IMR-90 (cell line): ENCODE results near the gene NACC2. TPM values are rescaled to one million over a fixed set of nuclear protein-coding genes. Genes with fewer than 3 reads are reported as not detected.

ENCODE experiments used
- ATAC-seq: fragments of 200-7000 bp; cut with Tn5 transposase; 2 replicates; pipeline ENCODE4 v1.9.1; 2020; ENCODE audit warnings: low read depth, mild to moderate bottlenecking, moderate library complexity
- BruUV-seq: library from RNA; stranded (reverse); fragments of 400-500 nt; replicated peaks from 2 replicates; lab custom pipeline; 2021; lab: Mats Ljungman, UMichigan
- CTCF ChIA-PET: fragments of 300-600 bp; formaldehyde crosslinking; extraction: SDS; loops from one replicate; lab custom pipeline; 2021; ENCODE audit warnings: antibody characterized with exemption; lab: Yijun Ruan, JAX
- POLR2A ChIA-PET: fragments of 300-600 bp; sonication (Branson Sonifier 250); formaldehyde crosslinking; loops from one replicate; lab custom pipeline; 2022; ENCODE audit warnings: antibody characterized with exemption; ENCODE audit not compliant: unreplicated experiment; lab: Charles Lee
- DNase-seq: peaks from one replicate; pipeline ENCODE4 v3.0.0; 2013
- H2AFZ ChIP-seq: replicated peaks from 2 replicates; pipeline ENCODE3; 2013; ENCODE audit warnings: low read length, mild to moderate bottlenecking; ENCODE audit not compliant: poor library complexity
- H2AK5ac ChIP-seq: 2 replicates; pipeline ENCODE4 v1.6.1; 2013; ENCODE audit warnings: low read depth, low read length, inconsistent platforms
- H2AK9ac ChIP-seq: replicated peaks from 2 replicates; pipeline ENCODE3; 2013; ENCODE audit warnings: mild to moderate bottlenecking, low read depth, low read length, moderate library complexity; ENCODE audit not compliant: poor library complexity
- H2BK120ac ChIP-seq: 2 replicates; pipeline ENCODE4 v1.6.1; 2013; ENCODE audit warnings: low read depth, low read length, inconsistent platforms
- H2BK15ac ChIP-seq: 3 replicates; pipeline ENCODE4 v1.6.1; 2013; ENCODE audit warnings: low read depth, low read length, inconsistent platforms
- H2BK20ac ChIP-seq: 2 replicates; pipeline ENCODE4 v1.6.1; 2013; ENCODE audit warnings: low read depth, mild to moderate bottlenecking, inconsistent platforms, low read length, moderate library complexity
- H2BK5ac ChIP-seq: 2 replicates; pipeline ENCODE4 v1.6.1; 2013; ENCODE audit warnings: mild to moderate bottlenecking, low read depth, low read length, inconsistent platforms; ENCODE audit not compliant: poor library complexity, severe bottlenecking
- H3K14ac ChIP-seq: replicated peaks from 2 replicates; pipeline ENCODE4 v1.6.1; 2013; ENCODE audit warnings: low read depth, low read length, inconsistent platforms
- H3K18ac ChIP-seq: 2 replicates; pipeline ENCODE4 v1.6.1; 2013; ENCODE audit warnings: low read depth, low read length, control low read depth
- H3K23ac ChIP-seq: 2 replicates; pipeline ENCODE4 v1.6.1; 2013; ENCODE audit warnings: low read depth, low read length, inconsistent platforms
- H3K27ac ChIP-seq: 2 replicates; pipeline ENCODE4 v1.5.1; 2013; ENCODE audit warnings: mild to moderate bottlenecking, control low read depth, low read length; ENCODE audit not compliant: insufficient read depth
- H3K27me3 ChIP-seq: 2 replicates; pipeline ENCODE4 v1.6.1; 2013; ENCODE audit warnings: low read length; ENCODE audit not compliant: control insufficient read depth, insufficient read depth
- H3K36me3 ChIP-seq: 2 replicates; pipeline ENCODE4 v1.6.1; 2013; ENCODE audit warnings: low read length, mixed read lengths; ENCODE audit not compliant: control insufficient read depth, insufficient read depth
- H3K4ac ChIP-seq: 2 replicates; pipeline ENCODE4 v1.6.1; 2013; ENCODE audit warnings: low read depth, low read length, inconsistent platforms
- H3K4me1 ChIP-seq: 2 replicates; pipeline ENCODE4 v1.6.1; 2013; ENCODE audit warnings: low read length, mixed read lengths; ENCODE audit not compliant: control insufficient read depth, insufficient read depth
- H3K4me2 ChIP-seq: 2 replicates; pipeline ENCODE4 v1.6.1; 2013; ENCODE audit warnings: low read depth, mild to moderate bottlenecking, control low read depth, low read length, moderate library complexity
- H3K4me3 ChIP-seq: 2 replicates; pipeline ENCODE4 v1.5.1; 2013; ENCODE audit warnings: low read depth, mild to moderate bottlenecking, control low read depth, low read length, moderate library complexity; ENCODE audit not compliant: insufficient read depth
- H3K56ac ChIP-seq: 2 replicates; pipeline ENCODE4 v1.6.1; 2013; ENCODE audit warnings: low read length, inconsistent platforms; ENCODE audit not compliant: insufficient read depth; ENCODE audit errors: extremely low read depth
- H3K79me1 ChIP-seq, 2 experiments: 2 replicates each; pipeline ENCODE4 v1.6.1; 2013; ENCODE audit warnings: low read length in 2 of 2, inconsistent platforms in 1 of 2, low read depth in 1 of 2
- H3K9ac ChIP-seq: 2 replicates; pipeline ENCODE4 v1.6.1; 2013; ENCODE audit warnings: low read depth, low read length, control low read depth
- H3K9me1 ChIP-seq: 2 replicates; pipeline ENCODE4 v1.6.1; 2013; ENCODE audit warnings: low read length, inconsistent platforms; ENCODE audit not compliant: insufficient read depth
- H3K9me3 ChIP-seq: 2 replicates; pipeline ENCODE4 v1.6.1; 2013; ENCODE audit warnings: low read length; ENCODE audit not compliant: control insufficient read depth, insufficient read depth
- H4K20me1 ChIP-seq: 2 replicates; pipeline ENCODE4 v1.6.1; 2013; ENCODE audit warnings: low read length, inconsistent platforms; ENCODE audit not compliant: insufficient read depth
- H4K5ac ChIP-seq: 2 replicates; pipeline ENCODE4 v1.6.1; 2013; ENCODE audit warnings: mild to moderate bottlenecking, low read depth, low read length, control low read depth
- H4K8ac ChIP-seq, 2 experiments: 2 replicates each; pipeline ENCODE4 v1.6.1; 2013; ENCODE audit warnings: low read depth in 2 of 2, low read length in 2 of 2, control low read depth in 1 of 2, inconsistent platforms in 1 of 2
- H4K91ac ChIP-seq: 2 replicates; pipeline ENCODE4 v1.6.1; 2013; ENCODE audit warnings: low read depth, low read length, inconsistent platforms; ENCODE audit not compliant: insufficient read depth
- CHD1 ChIP-seq: IDR thresholded peaks from 2 replicates; pipeline ENCODE4 v1.6.1; 2012; ENCODE audit warnings: low read depth, low read length, improper control_type of control experiment
- FOS ChIP-seq: fragments of 150-350 bp; IDR thresholded peaks from 2 replicates; pipeline ENCODE4 v1.6.1; 2016; ENCODE audit warnings: low read depth, low read length
- SMC3 ChIP-seq: fragments of 150-350 bp; IDR thresholded peaks from 2 replicates; pipeline ENCODE4 v1.6.1; 2016; ENCODE audit warnings: low read depth, mild to moderate bottlenecking, antibody characterized with exemption, low read length, moderate library complexity
- WGBS, 2 experiments: methylation state at CpG; one replicate each; pipeline versions ENCODE4 v1.1.5 to v1.1.7; 2013; ENCODE audit warnings: missing lambda C conversion rate in 2 of 2; ENCODE audit not compliant: insufficient read length in 1 of 2; ENCODE audit errors: extremely low coverage in 2 of 2; 5-methylcytosine and 5-hydroxymethylcytosine counted together
- dilution Hi-C: fragments of 300-500 bp; cut with HindIII; formaldehyde crosslinking; loops from one replicate; pipeline ENCODE4 v1.14.3; 2018; ENCODE audit warnings: low sequenced_read_pairs; ENCODE audit not compliant: unreplicated experiment
- in situ Hi-C: fragments of 300-500 bp; cut with MboI; formaldehyde crosslinking; loops from 3 replicates; pipeline ENCODE4 v1.14.3; 2019; ENCODE audit warnings: low sequenced_read_pairs, inconsistent platforms, mixed read lengths
- intact Hi-C: fragments of 100-400 bp; cut with micrococcal nuclease; formaldehyde crosslinking; loops from 2 replicates; pipeline ENCODE4 v1.10.0; 2022
- polyA plus RNA-seq, 3 experiments: library from polyadenylated mRNA; depleted of rRNA; stranded (reverse); fragments of >200 nt; gene quantifications; 2 replicates each; pipeline ENCODE4 v1.2.3, GENCODE V29; 2012; ENCODE audit warnings: low replicate concordance in 1 of 3
- total RNA-seq: library from RNA; depleted of rRNA; stranded (reverse); fragments of >200 nt; gene quantifications from 2 replicates; pipeline ENCODE4 v1.2.3, GENCODE V29; 2012

Gene NACC2
- total and polyA plus RNA-seq, 2 of the 4 experiments (the other 2 are of a cell fraction), result 7.9 to 19.0 TPM

DNA sequence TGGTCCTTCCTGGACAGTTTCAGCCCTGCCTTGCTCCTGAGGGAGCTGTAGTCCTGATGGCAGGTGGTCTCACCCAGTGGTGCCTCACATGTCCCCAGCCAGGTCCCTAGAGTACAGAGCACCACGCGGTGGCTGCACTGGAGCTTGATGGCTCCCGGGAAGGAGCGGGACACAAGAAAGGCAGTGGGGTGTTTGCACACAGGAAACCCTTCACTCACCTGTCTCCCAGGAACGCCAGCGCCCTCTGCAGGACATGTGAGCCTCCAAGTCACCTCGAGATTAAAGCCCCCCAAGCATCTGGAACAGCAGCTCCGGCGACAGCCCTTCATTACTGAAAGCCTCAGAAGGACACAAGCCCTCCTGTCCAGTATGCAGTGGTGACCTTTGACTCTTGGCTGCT lies 43.5 kb upstream of the NACC2 start:
- Histone ChIP-seq H2BK15ac (no peak overlapping the region), H3K4me2 (no peak overlapping the region), H3K14ac (no peak overlapping the region), H3K9me3 (no peaks in the 10 kb centered on the region), H3K36me3 (no peaks in the 10 kb centered on the region), H3K56ac (no peak overlapping the region), H3K4me3 (no peak overlapping the region), H3K27ac (no peak overlapping the region), H2BK20ac (no peak overlapping the region), H2BK5ac (no peak overlapping the region), H2AFZ (no peak overlapping the region), H3K23ac (no peak overlapping the region), H4K8ac (no peak overlapping the region), H2AK5ac (no peak overlapping the region), H3K4me1 (no peaks in the 10 kb centered on the region), H3K9me1 (no peaks in the 10 kb centered on the region), H4K5ac (no peak overlapping the region), H3K79me1 (no peaks in the 10 kb centered on the region), H4K91ac (no peak overlapping the region), H3K9ac (no peak overlapping the region), H3K4ac (no peak overlapping the region), H2BK120ac (no peak overlapping the region), H4K20me1 (no peaks in the 10 kb centered on the region), H2AK9ac (no peak overlapping the region), H3K18ac (no peak overlapping the region), H3K27me3 (peaks cover 58% of the 10 kb centered on the region)
- BruUV-seq, result no TSS peak
- intact Hi-C loops (no loop called here), in situ Hi-C loops (no loop called here), dilution Hi-C loops (no loop called here)
- ChIA-PET CTCF (no interaction called here), POLR2A (no interaction called here)
- DNase-seq, result no peak
- 17% methylated on average over 5 of the region's 9 CpGs; no CpG with 5 or more reads in 1 of the 2 experiments for WGBS, 2 experiments
- no peak for ATAC-seq
- TF ChIP-seq SMC3, result no peak
- TF ChIP-seq CHD1, result no peak
- no peak for TF ChIP-seq FOS
